AG09319 (cell line): ENCODE results near the gene RFX8.

Experiments used
- DNase-seq: peaks from one replicate; pipeline ENCODE4 v3.0.0-alpha.2; 2010; ENCODE audit warnings: low read depth; ENCODE audit errors: extremely low read depth
- CTCF ChIP-seq: IDR thresholded peaks from 2 replicates; pipeline ENCODE4 v1.5.1; 2011; ENCODE audit warnings: low read depth, mild to moderate bottlenecking, inconsistent platforms, low read length, moderate library complexity

Gene RFX8

GRCh38 chr2:101486258-101486701 is 11.4 kb upstream of the RFX8 start:
- TF ChIP-seq CTCF, result no peak
- no peak for DNase-seq

GRCh38 chr2:101485856-101486255 is 10.9 kb upstream of the RFX8 start:
- DNase-seq, result no peak
- no peak for TF ChIP-seq CTCF

- DNase-seq, result no peak
- TF ChIP-seq CTCF, result no peak
These were observed 5.9 kb upstream of the RFX8 start for GRCh38 chr2:101480764-101481163.

- no peak for TF ChIP-seq CTCF
These were observed 4.9 kb upstream of the RFX8 start for GRCh38 chr2:101479810-101480209.

GRCh38 chr2:101479328-101479727 is 4.4 kb upstream of the RFX8 start:
- no peak for TF ChIP-seq CTCF
- DNase-seq, result no peak

More at GRCh38 chr2:101479810-101480209, 4.9 kb upstream of the RFX8 start:
- no peak for DNase-seq

- DNase-seq, result no peak
- TF ChIP-seq CTCF, result no peak
These were observed 3.5 kb upstream of the RFX8 start for GRCh38 chr2:101478181-101479001.

- DNase-seq, result no peak
- no peak for TF ChIP-seq CTCF
These were observed 2.6 kb upstream of the RFX8 start for GRCh38 chr2:101477556-101477955.
